ENCODE results near the gene PLA2G2F. TPM values are rescaled to one million over a fixed set of nuclear protein-coding genes. Genes with fewer than 3 reads are reported as not detected.

PLA2G2F gene
- total and polyA plus RNA-seq, 10 of the 15 experiments (the other 5 are each of a cell fraction or from before 2014, with no cell fraction given): 0.03 TPM; not detected in 9

DNA sequence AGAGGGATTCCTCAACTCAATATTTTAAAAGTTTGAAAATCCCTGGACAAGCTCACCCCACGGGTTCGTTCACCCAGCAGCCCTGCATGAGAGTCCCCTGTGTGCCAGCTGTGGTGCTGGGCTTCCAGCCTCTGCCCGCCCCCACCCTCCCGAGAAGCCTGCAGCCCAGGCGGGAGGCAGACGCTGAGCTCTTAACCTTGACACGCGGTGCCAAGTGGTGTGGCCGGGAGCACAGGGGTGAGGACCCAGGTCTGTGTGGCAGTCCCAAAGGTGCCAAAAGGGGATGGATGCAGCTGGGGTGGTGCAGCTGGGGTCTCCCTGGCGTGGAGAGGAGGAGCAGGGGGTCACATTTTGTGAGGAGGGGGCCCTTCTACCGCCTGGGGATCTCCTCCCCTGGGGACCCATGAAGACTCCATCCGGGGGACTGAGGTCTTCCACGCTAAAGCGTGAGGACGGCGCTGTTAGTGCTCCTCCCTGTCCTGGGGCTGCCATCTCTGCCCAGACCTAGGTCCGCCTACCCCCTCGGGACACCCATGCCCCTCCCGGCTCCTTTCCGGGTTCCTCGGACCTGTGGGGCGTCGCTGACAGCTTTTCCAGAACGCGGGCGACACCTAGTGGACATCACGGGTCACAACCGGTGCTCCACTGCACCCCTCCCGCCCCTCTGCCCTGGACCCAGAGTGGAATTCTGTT lies 12.9 kb downstream of the PLA2G2F start (continued):
- TF ChIP-seq, protein P1, sequence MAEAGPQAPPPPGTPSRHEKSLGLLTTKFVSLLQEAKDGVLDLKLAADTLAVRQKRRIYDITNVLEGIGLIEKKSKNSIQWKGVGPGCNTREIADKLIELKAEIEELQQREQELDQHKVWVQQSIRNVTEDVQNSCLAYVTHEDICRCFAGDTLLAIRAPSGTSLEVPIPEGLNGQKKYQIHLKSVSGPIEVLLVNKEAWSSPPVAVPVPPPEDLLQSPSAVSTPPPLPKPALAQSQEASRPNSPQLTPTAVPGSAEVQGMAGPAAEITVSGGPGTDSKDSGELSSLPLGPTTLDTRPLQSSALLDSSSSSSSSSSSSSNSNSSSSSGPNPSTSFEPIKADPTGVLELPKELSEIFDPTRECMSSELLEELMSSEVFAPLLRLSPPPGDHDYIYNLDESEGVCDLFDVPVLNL (IDR thresholded peaks at IDR 0.05; ENCODE audit: low read depth, low read length): no peak; the same call in 1 of the 2 replicates
- TF ChIP-seq RCOR1 (conservative IDR thresholded peaks at IDR 0.05; ENCODE audit: low read depth, low read length) (no peak), PKNOX1 (IDR thresholded peaks at IDR 0.05) (no peak), RAD51 (IDR thresholded peaks at IDR 0.05) (no peak), NFYA (IDR thresholded peaks at IDR 0.05; ENCODE audit: borderline replicate concordance, low read depth, low read length) (no peak)
- TF ChIP-seq, protein P2, sequence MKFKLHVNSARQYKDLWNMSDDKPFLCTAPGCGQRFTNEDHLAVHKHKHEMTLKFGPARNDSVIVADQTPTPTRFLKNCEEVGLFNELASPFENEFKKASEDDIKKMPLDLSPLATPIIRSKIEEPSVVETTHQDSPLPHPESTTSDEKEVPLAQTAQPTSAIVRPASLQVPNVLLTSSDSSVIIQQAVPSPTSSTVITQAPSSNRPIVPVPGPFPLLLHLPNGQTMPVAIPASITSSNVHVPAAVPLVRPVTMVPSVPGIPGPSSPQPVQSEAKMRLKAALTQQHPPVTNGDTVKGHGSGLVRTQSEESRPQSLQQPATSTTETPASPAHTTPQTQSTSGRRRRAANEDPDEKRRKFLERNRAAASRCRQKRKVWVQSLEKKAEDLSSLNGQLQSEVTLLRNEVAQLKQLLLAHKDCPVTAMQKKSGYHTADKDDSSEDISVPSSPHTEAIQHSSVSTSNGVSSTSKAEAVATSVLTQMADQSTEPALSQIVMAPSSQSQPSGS (IDR thresholded peaks at IDR 0.05; ENCODE audit: low read length): no peak

- WGBS (ENCODE audit: insufficient coverage, insufficient replicate concordance, low lambda C conversion rate, missing lambda C conversion rate): 55% methylated on average over 7 of the region's 7 CpGs
- in situ Hi-C loops (cut with MboI) (loop anchor here (5.0 kb wide), 1 partner anchor 235 kb away; no protein-coding TSS in a partner anchor), intact Hi-C loops (cut with micrococcal nuclease; ENCODE audit: unreplicated experiment) (loop anchor here (1.0 to 5.0 kb wide), 5 partner anchors 45 to 270 kb away; partner anchors contain the start of gene OTUD3)
- H3K27ac ChIP-seq (ENCODE audit: control insufficient read depth, insufficient read depth): no peak overlapping the region
- no peaks in the 10 kb centered on the region for H4K20me1 ChIP-seq (ENCODE audit: control insufficient read depth, insufficient read depth)
- H3K27me3 ChIP-seq (replicated peaks in 1 of 2; ENCODE audit: control insufficient read depth in 2 of 2, insufficient read depth in 2 of 2, low read length in 1 of 2): no peaks in the 10 kb centered on the region
- CTCF ChIA-PET: interaction anchor here (0.7 to 10.8 kb wide), 21 partner anchors 8 to 437 kb away, joined by 3 to 181 read pairs (median 5); partner anchors contain the start of genes OTUD3, PLA2G2D and PLA2G2E
- H3K4me2 ChIP-seq (ENCODE audit: control insufficient read depth, insufficient read depth): no peak overlapping the region; the same call in 1 of the 2 replicates
- POLR2A ChIA-PET: interaction anchor here (0.7 to 1.5 kb wide), 3 partner anchors 51 to 173 kb away, joined by 3 to 4 read pairs (median 4); partner anchors contain the start of gene PLA2G2A
- SMC1A ChIA-PET (ENCODE audit: uncharacterized antibody, unreplicated experiment): interaction anchor here (1.1 to 4.6 kb wide), 9 partner anchors 19 to 233 kb away, joined by 3 to 41 read pairs (median 11); partner anchors contain the start of gene PLA2G2A
- no TSS peak for BruUV-seq (replicated peaks)
- ATAC-seq (peak; percentile 16; the same call in 2 of the 3 replicates), FAIRE-seq (no peak), DNase-seq (ENCODE audit: low read depth, low spot score) (no peak)
- H3K36me3 ChIP-seq (ENCODE audit: control insufficient read depth in 2 of 2, insufficient read depth in 2 of 2, low read length in 1 of 2): no peaks in the 10 kb centered on the region
- H3K9me3 ChIP-seq (replicated peaks; ENCODE audit: control insufficient read depth, insufficient read depth, low read length): no peaks in the 10 kb centered on the region; the same call in 2 of the 3 replicates
- RAD21 ChIA-PET (ENCODE audit: unreplicated experiment): interaction anchor here (1.0 to 4.2 kb wide), 10 partner anchors 19 to 271 kb away, joined by 5 to 91 read pairs (median 10); partner anchors contain the start of gene OTUD3
- TF ChIP-seq CHD2 (IDR thresholded peaks at IDR 0.05; ENCODE audit: borderline replicate concordance, low read depth, low read length): 0 out of 2 replicates have a peak, but pooled peaks have one; percentile 1
- TF ChIP-seq JUND (IDR thresholded peaks at IDR 0.05; ENCODE audit: low read depth, low read length): no peak
- H3K4me1 ChIP-seq (ENCODE audit: control insufficient read depth, insufficient read depth, low read length): peaks cover 9% of the 10 kb centered on the region
- H3K79me2 ChIP-seq (ENCODE audit: control insufficient read depth, insufficient read depth, low read length): no peaks in the 10 kb centered on the region
- H3K4me3 ChIP-seq: no peak overlapping the region
- H2AFZ ChIP-seq (ENCODE audit: control insufficient read depth, low read depth, low read length): no peak overlapping the region
- no peak overlapping the region for H3K9ac ChIP-seq (ENCODE audit: control insufficient read depth, insufficient read depth, low read length)
Measured at GRCh38 chr1:20152599-20152930, 13.4 kb downstream of the PLA2G2F start.

Data from GM12878 (cell line).